A549 (cell line): ENCODE data around the gene TRIM2.

Experiments
- EP300 ChIP-seq, 2 experiments: fragments of >200 bp; sonication (Bioruptor Twin); formaldehyde crosslinking; IDR thresholded peaks; 2 replicates in 1 of 2; 3 replicates in 1 of 2; pipeline ENCODE4 v1.6.1; 2016 to 2017
- JUNB ChIP-seq: fragments of >200 bp; sonication (Bioruptor Twin); formaldehyde crosslinking; IDR thresholded peaks from 2 replicates; pipeline ENCODE4 v1.6.1; 2016
- MAZ ChIP-seq: fragments of 150-350 bp; IDR thresholded peaks from 2 replicates; pipeline ENCODE4 v1.6.1; 2014; ENCODE audit warnings: antibody characterized with exemption, low read depth, low read length, borderline replicate concordance
- POLR2A ChIP-seq: IDR thresholded peaks from 2 replicates; pipeline ENCODE4 v1.6.1; 2012; ENCODE audit warnings: mild to moderate bottlenecking, low read length
- POLR2AphosphoS2 ChIP-seq: conservative IDR thresholded peaks from 2 replicates; pipeline ENCODE4 v1.6.1; 2012; ENCODE audit warnings: low read length, improper control_type of control experiment, inconsistent platforms
- RAD21 ChIP-seq, 2 experiments: fragments of >200 bp in 1 of 2; sonication (Bioruptor Twin) in 1 of 2; formaldehyde crosslinking in 1 of 2; IDR thresholded peaks in 1 of 2; conservative IDR thresholded peaks in 1 of 2; 2 replicates in 1 of 2; 3 replicates in 1 of 2; pipeline ENCODE4 v1.6.1; 2012 to 2018; ENCODE audit warnings: inconsistent platforms in 1 of 2
- ZSCAN20 ChIP-seq: fragments of 250-450 bp; sonication (Bioruptor Pico); IDR thresholded peaks from 2 replicates; pipeline ENCODE4 v1.8.0; 2022; ENCODE audit warnings: mild to moderate bottlenecking, moderate library complexity
- TF ChIP-seq, protein P1 (sequence below): fragments of >200 bp; sonication (Bioruptor Twin); formaldehyde crosslinking; IDR thresholded peaks from 3 replicates; pipeline ENCODE4 v1.5.1; 2016
- TF ChIP-seq, protein P2 (sequence below): fragments of >200 bp; sonication (Bioruptor Twin); formaldehyde crosslinking; IDR thresholded peaks from 3 replicates; pipeline ENCODE4 v1.6.1; 2016
- TF ChIP-seq, protein P3 (sequence below): fragments of 200-600 bp; sonication (generic); IDR thresholded peaks from 2 replicates; pipeline ENCODE4 v1.6.1; 2016; ENCODE audit warnings: antibody characterized with exemption, mild to moderate bottlenecking, moderate library complexity

DNA sequence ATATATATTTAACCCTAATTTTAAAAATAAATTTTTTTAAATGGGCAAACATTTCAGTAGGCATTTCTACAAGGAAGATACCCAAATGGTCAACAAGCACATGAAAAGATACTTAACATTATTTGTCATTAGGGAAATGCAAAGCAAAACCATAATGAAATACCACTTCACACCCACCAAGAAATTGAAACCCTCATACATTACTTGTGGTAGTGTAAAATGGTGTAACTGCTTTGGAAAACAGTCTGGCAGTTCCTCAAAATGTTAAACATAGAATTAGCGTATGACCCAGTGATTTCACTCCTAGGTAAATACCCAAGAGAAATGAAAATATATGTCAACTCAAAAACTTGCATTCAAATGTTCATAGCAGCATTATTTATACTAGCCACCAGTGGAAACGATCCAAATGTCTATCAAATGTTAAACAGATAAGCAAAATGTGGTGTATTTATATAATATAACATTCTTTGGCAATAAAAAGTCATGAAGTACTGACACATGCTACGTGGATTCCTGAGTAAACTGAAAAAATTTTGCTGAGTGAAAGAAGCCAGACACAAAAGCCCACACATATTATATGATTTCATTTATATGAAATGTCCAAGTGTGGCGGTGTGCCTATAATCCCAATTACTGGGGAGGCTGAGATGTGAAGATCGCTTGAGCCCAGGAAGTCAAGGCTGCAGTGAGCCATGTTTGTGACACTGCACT is 16.6 kb downstream of the TRIM2 start:
- TF ChIP-seq EP300 (IDR thresholded peaks at IDR 0.05) (no peak), JUNB (no peak), POLR2A (no peak), RAD21 (conservative IDR thresholded peaks at IDR 0.05 in 1 of 2, IDR thresholded peaks at IDR 0.05 in 1 of 2) (no peak), POLR2AphosphoS2 (no peak), MAZ (no peak), ZSCAN20 (no peak)
- TF ChIP-seq, protein P1, sequence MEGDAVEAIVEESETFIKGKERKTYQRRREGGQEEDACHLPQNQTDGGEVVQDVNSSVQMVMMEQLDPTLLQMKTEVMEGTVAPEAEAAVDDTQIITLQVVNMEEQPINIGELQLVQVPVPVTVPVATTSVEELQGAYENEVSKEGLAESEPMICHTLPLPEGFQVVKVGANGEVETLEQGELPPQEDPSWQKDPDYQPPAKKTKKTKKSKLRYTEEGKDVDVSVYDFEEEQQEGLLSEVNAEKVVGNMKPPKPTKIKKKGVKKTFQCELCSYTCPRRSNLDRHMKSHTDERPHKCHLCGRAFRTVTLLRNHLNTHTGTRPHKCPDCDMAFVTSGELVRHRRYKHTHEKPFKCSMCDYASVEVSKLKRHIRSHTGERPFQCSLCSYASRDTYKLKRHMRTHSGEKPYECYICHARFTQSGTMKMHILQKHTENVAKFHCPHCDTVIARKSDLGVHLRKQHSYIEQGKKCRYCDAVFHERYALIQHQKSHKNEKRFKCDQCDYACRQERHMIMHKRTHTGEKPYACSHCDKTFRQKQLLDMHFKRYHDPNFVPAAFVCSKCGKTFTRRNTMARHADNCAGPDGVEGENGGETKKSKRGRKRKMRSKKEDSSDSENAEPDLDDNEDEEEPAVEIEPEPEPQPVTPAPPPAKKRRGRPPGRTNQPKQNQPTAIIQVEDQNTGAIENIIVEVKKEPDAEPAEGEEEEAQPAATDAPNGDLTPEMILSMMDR, result no peak
- TF ChIP-seq, protein P2, sequence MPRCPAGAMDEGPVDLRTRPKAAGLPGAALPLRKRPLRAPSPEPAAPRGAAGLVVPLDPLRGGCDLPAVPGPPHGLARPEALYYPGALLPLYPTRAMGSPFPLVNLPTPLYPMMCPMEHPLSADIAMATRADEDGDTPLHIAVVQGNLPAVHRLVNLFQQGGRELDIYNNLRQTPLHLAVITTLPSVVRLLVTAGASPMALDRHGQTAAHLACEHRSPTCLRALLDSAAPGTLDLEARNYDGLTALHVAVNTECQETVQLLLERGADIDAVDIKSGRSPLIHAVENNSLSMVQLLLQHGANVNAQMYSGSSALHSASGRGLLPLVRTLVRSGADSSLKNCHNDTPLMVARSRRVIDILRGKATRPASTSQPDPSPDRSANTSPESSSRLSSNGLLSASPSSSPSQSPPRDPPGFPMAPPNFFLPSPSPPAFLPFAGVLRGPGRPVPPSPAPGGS, result no peak
- TF ChIP-seq, protein P3, sequence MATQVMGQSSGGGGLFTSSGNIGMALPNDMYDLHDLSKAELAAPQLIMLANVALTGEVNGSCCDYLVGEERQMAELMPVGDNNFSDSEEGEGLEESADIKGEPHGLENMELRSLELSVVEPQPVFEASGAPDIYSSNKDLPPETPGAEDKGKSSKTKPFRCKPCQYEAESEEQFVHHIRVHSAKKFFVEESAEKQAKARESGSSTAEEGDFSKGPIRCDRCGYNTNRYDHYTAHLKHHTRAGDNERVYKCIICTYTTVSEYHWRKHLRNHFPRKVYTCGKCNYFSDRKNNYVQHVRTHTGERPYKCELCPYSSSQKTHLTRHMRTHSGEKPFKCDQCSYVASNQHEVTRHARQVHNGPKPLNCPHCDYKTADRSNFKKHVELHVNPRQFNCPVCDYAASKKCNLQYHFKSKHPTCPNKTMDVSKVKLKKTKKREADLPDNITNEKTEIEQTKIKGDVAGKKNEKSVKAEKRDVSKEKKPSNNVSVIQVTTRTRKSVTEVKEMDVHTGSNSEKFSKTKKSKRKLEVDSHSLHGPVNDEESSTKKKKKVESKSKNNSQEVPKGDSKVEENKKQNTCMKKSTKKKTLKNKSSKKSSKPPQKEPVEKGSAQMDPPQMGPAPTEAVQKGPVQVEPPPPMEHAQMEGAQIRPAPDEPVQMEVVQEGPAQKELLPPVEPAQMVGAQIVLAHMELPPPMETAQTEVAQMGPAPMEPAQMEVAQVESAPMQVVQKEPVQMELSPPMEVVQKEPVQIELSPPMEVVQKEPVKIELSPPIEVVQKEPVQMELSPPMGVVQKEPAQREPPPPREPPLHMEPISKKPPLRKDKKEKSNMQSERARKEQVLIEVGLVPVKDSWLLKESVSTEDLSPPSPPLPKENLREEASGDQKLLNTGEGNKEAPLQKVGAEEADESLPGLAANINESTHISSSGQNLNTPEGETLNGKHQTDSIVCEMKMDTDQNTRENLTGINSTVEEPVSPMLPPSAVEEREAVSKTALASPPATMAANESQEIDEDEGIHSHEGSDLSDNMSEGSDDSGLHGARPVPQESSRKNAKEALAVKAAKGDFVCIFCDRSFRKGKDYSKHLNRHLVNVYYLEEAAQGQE, result no peak
